IMR-90 (cell line): ENCODE data around the gene GSS. TPM values are rescaled to one million over a fixed set of nuclear protein-coding genes. Genes with fewer than 3 reads are reported as not detected.

Source experiments
- ATAC-seq: fragments of 200-7000 bp; cut with Tn5 transposase; 2 replicates; pipeline ENCODE4 v1.9.1; 2020; ENCODE audit warnings: low read depth, mild to moderate bottlenecking, moderate library complexity
- BruUV-seq: library from RNA; stranded (reverse); fragments of 400-500 nt; replicated peaks from 2 replicates; lab custom pipeline; 2021; lab: Mats Ljungman, UMichigan
- CTCF ChIA-PET: fragments of 300-600 bp; formaldehyde crosslinking; extraction: SDS; loops from one replicate; lab custom pipeline; 2021; ENCODE audit warnings: antibody characterized with exemption; lab: Yijun Ruan, JAX
- POLR2A ChIA-PET: fragments of 300-600 bp; sonication (Branson Sonifier 250); formaldehyde crosslinking; loops from one replicate; lab custom pipeline; 2022; ENCODE audit warnings: antibody characterized with exemption; ENCODE audit not compliant: unreplicated experiment; lab: Charles Lee
- DNase-seq: peaks from one replicate; pipeline ENCODE4 v3.0.0; 2013
- H2AFZ ChIP-seq: replicated peaks from 2 replicates; pipeline ENCODE3; 2013; ENCODE audit warnings: low read length, mild to moderate bottlenecking; ENCODE audit not compliant: poor library complexity
- H2AK5ac ChIP-seq: 2 replicates; pipeline ENCODE4 v1.6.1; 2013; ENCODE audit warnings: low read depth, low read length, inconsistent platforms
- H2AK9ac ChIP-seq: replicated peaks from 2 replicates; pipeline ENCODE3; 2013; ENCODE audit warnings: mild to moderate bottlenecking, low read depth, low read length, moderate library complexity; ENCODE audit not compliant: poor library complexity
- H2BK120ac ChIP-seq: 2 replicates; pipeline ENCODE4 v1.6.1; 2013; ENCODE audit warnings: low read depth, low read length, inconsistent platforms
- H2BK15ac ChIP-seq: 3 replicates; pipeline ENCODE4 v1.6.1; 2013; ENCODE audit warnings: low read depth, low read length, inconsistent platforms
- H2BK20ac ChIP-seq: 2 replicates; pipeline ENCODE4 v1.6.1; 2013; ENCODE audit warnings: low read depth, mild to moderate bottlenecking, inconsistent platforms, low read length, moderate library complexity
- H2BK5ac ChIP-seq: 2 replicates; pipeline ENCODE4 v1.6.1; 2013; ENCODE audit warnings: mild to moderate bottlenecking, low read depth, low read length, inconsistent platforms; ENCODE audit not compliant: poor library complexity, severe bottlenecking
- H3K14ac ChIP-seq: replicated peaks from 2 replicates; pipeline ENCODE4 v1.6.1; 2013; ENCODE audit warnings: low read depth, low read length, inconsistent platforms
- H3K18ac ChIP-seq: 2 replicates; pipeline ENCODE4 v1.6.1; 2013; ENCODE audit warnings: low read depth, low read length, control low read depth
- H3K23ac ChIP-seq: 2 replicates; pipeline ENCODE4 v1.6.1; 2013; ENCODE audit warnings: low read depth, low read length, inconsistent platforms
- H3K27ac ChIP-seq: 2 replicates; pipeline ENCODE4 v1.5.1; 2013; ENCODE audit warnings: mild to moderate bottlenecking, control low read depth, low read length; ENCODE audit not compliant: insufficient read depth
- H3K27me3 ChIP-seq: 2 replicates; pipeline ENCODE4 v1.6.1; 2013; ENCODE audit warnings: low read length; ENCODE audit not compliant: control insufficient read depth, insufficient read depth
- H3K36me3 ChIP-seq: 2 replicates; pipeline ENCODE4 v1.6.1; 2013; ENCODE audit warnings: low read length, mixed read lengths; ENCODE audit not compliant: control insufficient read depth, insufficient read depth
- H3K4ac ChIP-seq: 2 replicates; pipeline ENCODE4 v1.6.1; 2013; ENCODE audit warnings: low read depth, low read length, inconsistent platforms
- H3K4me1 ChIP-seq: 2 replicates; pipeline ENCODE4 v1.6.1; 2013; ENCODE audit warnings: low read length, mixed read lengths; ENCODE audit not compliant: control insufficient read depth, insufficient read depth
- H3K4me2 ChIP-seq: 2 replicates; pipeline ENCODE4 v1.6.1; 2013; ENCODE audit warnings: low read depth, mild to moderate bottlenecking, control low read depth, low read length, moderate library complexity
- H3K4me3 ChIP-seq: 2 replicates; pipeline ENCODE4 v1.5.1; 2013; ENCODE audit warnings: low read depth, mild to moderate bottlenecking, control low read depth, low read length, moderate library complexity; ENCODE audit not compliant: insufficient read depth
- H3K56ac ChIP-seq: 2 replicates; pipeline ENCODE4 v1.6.1; 2013; ENCODE audit warnings: low read length, inconsistent platforms; ENCODE audit not compliant: insufficient read depth; ENCODE audit errors: extremely low read depth
- H3K79me1 ChIP-seq, 2 experiments: 2 replicates each; pipeline ENCODE4 v1.6.1; 2013; ENCODE audit warnings: low read length in 2 of 2, inconsistent platforms in 1 of 2, low read depth in 1 of 2
- H3K9ac ChIP-seq: 2 replicates; pipeline ENCODE4 v1.6.1; 2013; ENCODE audit warnings: low read depth, low read length, control low read depth
- H3K9me1 ChIP-seq: 2 replicates; pipeline ENCODE4 v1.6.1; 2013; ENCODE audit warnings: low read length, inconsistent platforms; ENCODE audit not compliant: insufficient read depth
- H3K9me3 ChIP-seq: 2 replicates; pipeline ENCODE4 v1.6.1; 2013; ENCODE audit warnings: low read length; ENCODE audit not compliant: control insufficient read depth, insufficient read depth
- H4K20me1 ChIP-seq: 2 replicates; pipeline ENCODE4 v1.6.1; 2013; ENCODE audit warnings: low read length, inconsistent platforms; ENCODE audit not compliant: insufficient read depth
- H4K5ac ChIP-seq: 2 replicates; pipeline ENCODE4 v1.6.1; 2013; ENCODE audit warnings: mild to moderate bottlenecking, low read depth, low read length, control low read depth
- H4K8ac ChIP-seq, 2 experiments: 2 replicates each; pipeline ENCODE4 v1.6.1; 2013; ENCODE audit warnings: low read depth in 2 of 2, low read length in 2 of 2, control low read depth in 1 of 2, inconsistent platforms in 1 of 2
- H4K91ac ChIP-seq: 2 replicates; pipeline ENCODE4 v1.6.1; 2013; ENCODE audit warnings: low read depth, low read length, inconsistent platforms; ENCODE audit not compliant: insufficient read depth
- MAFK ChIP-seq: IDR thresholded peaks from 2 replicates; pipeline ENCODE4 v1.6.1; 2012; ENCODE audit warnings: low read depth, low read length, improper control_type of control experiment
- RCOR1 ChIP-seq: IDR thresholded peaks from 2 replicates; pipeline ENCODE4 v1.6.1; 2012; ENCODE audit warnings: mild to moderate bottlenecking, low read length, improper control_type of control experiment; ENCODE audit not compliant: insufficient replicate concordance
- WGBS, 2 experiments: methylation state at CpG; one replicate each; pipeline versions ENCODE4 v1.1.5 to v1.1.7; 2013; ENCODE audit warnings: missing lambda C conversion rate in 2 of 2; ENCODE audit not compliant: insufficient read length in 1 of 2; ENCODE audit errors: extremely low coverage in 2 of 2; 5-methylcytosine and 5-hydroxymethylcytosine counted together
- dilution Hi-C: fragments of 300-500 bp; cut with HindIII; formaldehyde crosslinking; loops from one replicate; pipeline ENCODE4 v1.14.3; 2018; ENCODE audit warnings: low sequenced_read_pairs; ENCODE audit not compliant: unreplicated experiment
- in situ Hi-C: fragments of 300-500 bp; cut with MboI; formaldehyde crosslinking; loops from 3 replicates; pipeline ENCODE4 v1.14.3; 2019; ENCODE audit warnings: low sequenced_read_pairs, inconsistent platforms, mixed read lengths
- intact Hi-C: fragments of 100-400 bp; cut with micrococcal nuclease; formaldehyde crosslinking; loops from 2 replicates; pipeline ENCODE4 v1.10.0; 2022
- polyA plus RNA-seq, 3 experiments: library from polyadenylated mRNA; depleted of rRNA; stranded (reverse); fragments of >200 nt; gene quantifications; 2 replicates each; pipeline ENCODE4 v1.2.3, GENCODE V29; 2012; ENCODE audit warnings: low replicate concordance in 1 of 3
- total RNA-seq: library from RNA; depleted of rRNA; stranded (reverse); fragments of >200 nt; gene quantifications from 2 replicates; pipeline ENCODE4 v1.2.3, GENCODE V29; 2012

Gene GSS
- total and polyA plus RNA-seq, 2 of the 4 experiments (the other 2 are of a cell fraction), result 73.7 to 90.0 TPM

DNA sequence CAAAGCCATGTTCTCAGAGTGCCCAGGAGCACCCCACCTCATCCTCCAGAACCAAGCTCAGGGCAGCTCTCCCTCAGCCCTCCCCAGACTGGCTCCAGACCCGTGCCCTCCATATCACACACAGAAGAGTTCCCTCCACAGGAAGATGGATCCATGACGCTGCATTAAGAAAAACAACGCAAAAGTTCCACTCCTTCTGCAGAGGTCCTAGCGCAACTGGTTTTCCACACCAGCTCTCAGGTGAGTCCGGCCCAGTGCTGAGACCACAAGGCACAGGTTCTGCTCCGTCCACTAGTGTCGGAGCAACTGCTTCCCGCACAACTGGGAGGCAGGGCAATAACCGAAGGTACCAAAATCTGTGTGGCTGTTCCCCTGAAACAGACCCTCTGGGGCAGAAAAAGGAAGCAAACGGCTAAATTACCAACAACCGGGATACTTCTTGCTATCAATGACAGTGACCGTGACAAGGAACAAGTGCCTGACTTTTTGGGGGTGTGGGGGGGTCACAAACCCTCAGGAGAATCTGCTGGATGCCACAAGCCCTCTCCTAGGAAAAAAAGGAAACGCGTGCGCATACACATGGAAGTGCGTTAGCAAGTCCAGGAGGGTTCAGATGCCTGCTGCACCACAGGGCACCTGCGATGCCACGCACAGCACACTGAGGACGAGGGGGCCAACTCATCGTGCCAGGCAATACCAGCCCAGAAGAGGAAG lies 49.3 kb upstream of the GSS start:
- Histone ChIP-seq H2BK15ac (no peak overlapping the region), H3K23ac (no peak overlapping the region), H4K8ac (no peak overlapping the region), H3K36me3 (peaks cover 95% of the 10 kb centered on the region), H3K56ac (no peak overlapping the region), H4K5ac (no peak overlapping the region), H3K14ac (no peak overlapping the region), H3K27ac (no peak overlapping the region), H3K9me1 (0 out of 2 replicates have a peak, but pooled peaks cover 4% of the 10 kb centered on the region), H3K79me1 (peaks cover 0 to 24% of the 10 kb centered on the region in 2 experiments; a peak in 2 of 4 replicates), H3K4ac (no peak overlapping the region), H2AFZ (no peak overlapping the region), H2AK5ac (no peak overlapping the region), H3K9me3 (no peaks in the 10 kb centered on the region), H2BK20ac (no peak overlapping the region), H3K18ac (no peak overlapping the region), H2BK120ac (no peak overlapping the region), H3K27me3 (no peaks in the 10 kb centered on the region), H2BK5ac (no peak overlapping the region), H4K20me1 (peaks cover 20% of the 10 kb centered on the region; the same call in 1 of the 2 replicates), H3K4me3 (no peak overlapping the region), H4K91ac (no peak overlapping the region), H3K9ac (no peak overlapping the region), H2AK9ac (no peak overlapping the region), H3K4me2 (no peak overlapping the region), H3K4me1 (no peaks in the 10 kb centered on the region)
- DNase-seq (no peak), ATAC-seq (no peak)
- ChIA-PET POLR2A (no interaction called here), CTCF (no interaction called here)
- dilution Hi-C loops, result no loop called here
- TF ChIP-seq RCOR1 (no peak), MAFK (no peak)
- no TSS peak for BruUV-seq
- intact Hi-C loops, result loop anchor here (5.0 kb wide), 1 partner anchor 133 kb away; the partner anchor contains the start of gene GGT7
- in situ Hi-C loops, result no loop called here
- WGBS, 2 experiments, result 95% methylated on average over 15 of the region's 20 CpGs; no CpG with 5 or more reads in 1 of the 2 experiments
